Measurements from ENCODE around the gene DLG2. TPM values are rescaled to one million over a fixed set of nuclear protein-coding genes. Genes with fewer than 3 reads are reported as not detected.

Gene DLG2
- total and polyA plus RNA-seq, 7 donors: 0.60 to 25.8 (median 9.7) TPM; not detected in 1

- WGBS, 2 donors: 31 to 48% methylated on average over 5 of the region's 5 CpGs
- Histone ChIP-seq H3K27ac (no peak overlapping the region), H3K36me3 (no peaks in the 10 kb centered on the region), H3K4me1 (no peaks in the 10 kb centered on the region), H3K4me3 (no peak overlapping the region), H3K9me3 (no peaks in the 10 kb centered on the region), H3K27me3 (no peaks in the 10 kb centered on the region)
- intact Hi-C loops (cut with DNase I): no loop called here
- TF ChIP-seq POLR2A (IDR thresholded peaks at IDR 0.05) (no peak), CTCF (IDR thresholded peaks at IDR 0.05) (no peak), EP300 (IDR thresholded peaks at IDR 0.05) (no peak), POLR2AphosphoS5 (IDR thresholded peaks at IDR 0.05) (no peak)
- DNase-seq: no peak
Measured at GRCh38 chr11:84089072-84090057, 1537.8 kb downstream of the DLG2 start.

- intact Hi-C loops (cut with DNase I): no loop called here
- WGBS, 2 donors: 75 to 86% methylated on average over 2 of the region's 2 CpGs
- no peak for DNase-seq
Measured at GRCh38 chr11:84071851-84072250, 1555.3 kb downstream of the DLG2 start.

GRCh38 chr11:84069048-84069447 is 1558.1 kb downstream of the DLG2 start:
- Histone ChIP-seq H3K4me1 (no peaks in the 10 kb centered on the region), H3K27ac (no peak overlapping the region), H3K36me3 (no peaks in the 10 kb centered on the region), H3K27me3 (no peaks in the 10 kb centered on the region), H3K4me3 (no peak overlapping the region), H3K9me3 (no peaks in the 10 kb centered on the region)
- DNase-seq: no peak
- WGBS, 2 donors: 36 to 69% methylated on average over 1 of the region's 1 CpG
- intact Hi-C loops (cut with DNase I): no loop called here
- TF ChIP-seq EP300 (IDR thresholded peaks at IDR 0.05): no peak
- TF ChIP-seq CTCF (IDR thresholded peaks at IDR 0.05): no peak
- no peak for TF ChIP-seq POLR2A (IDR thresholded peaks at IDR 0.05)
- no peak for TF ChIP-seq POLR2AphosphoS5 (IDR thresholded peaks at IDR 0.05)

More at GRCh38 chr11:84071851-84072250, 1555.3 kb downstream of the DLG2 start:
- no peak overlapping the region for H3K4me3 ChIP-seq
- no peaks in the 10 kb centered on the region for H3K27me3 ChIP-seq
- no peaks in the 10 kb centered on the region for H3K36me3 ChIP-seq
- TF ChIP-seq POLR2A (IDR thresholded peaks at IDR 0.05): no peak
- no peak for TF ChIP-seq EP300 (IDR thresholded peaks at IDR 0.05)
- no peak for TF ChIP-seq CTCF (IDR thresholded peaks at IDR 0.05)
- no peak for TF ChIP-seq POLR2AphosphoS5 (IDR thresholded peaks at IDR 0.05)
- H3K27ac ChIP-seq: no peak overlapping the region
- no peaks in the 10 kb centered on the region for H3K4me1 ChIP-seq
- no peaks in the 10 kb centered on the region for H3K9me3 ChIP-seq

GRCh38 chr11:84061726-84062125 is 1565.4 kb downstream of the DLG2 start:
- WGBS, 2 donors: 89 to 96% methylated on average over 1 of the region's 1 CpG

GRCh38 chr11:84056653-84057376 is 1570.3 kb downstream of the DLG2 start:
- WGBS, 2 donors: 77 to 79% methylated on average over 6 of the region's 6 CpGs
- H3K4me1 ChIP-seq: peaks cover 0 to 6% (median 3%) of the 10 kb centered on the region in 4 donors
- no peaks in the 10 kb centered on the region for H3K27me3 ChIP-seq
- no peak overlapping the region for H3K27ac ChIP-seq
- no peaks in the 10 kb centered on the region for H3K9me3 ChIP-seq
- no peak for DNase-seq
- intact Hi-C loops (cut with DNase I): no loop called here
- TF ChIP-seq POLR2A (IDR thresholded peaks at IDR 0.05) (no peak), EP300 (IDR thresholded peaks at IDR 0.05) (no peak), POLR2AphosphoS5 (IDR thresholded peaks at IDR 0.05) (no peak), CTCF (IDR thresholded peaks at IDR 0.05) (no peak)
- H3K36me3 ChIP-seq: no peaks in the 10 kb centered on the region
- H3K4me3 ChIP-seq: no peak overlapping the region

More at GRCh38 chr11:84061726-84062125, 1565.4 kb downstream of the DLG2 start:
- no peak for DNase-seq
- Histone ChIP-seq H3K4me3 (no peak overlapping the region), H3K27me3 (no peaks in the 10 kb centered on the region), H3K9me3 (no peaks in the 10 kb centered on the region), H3K27ac (no peak overlapping the region), H3K36me3 (no peaks in the 10 kb centered on the region), H3K4me1 (peaks cover 0 to 5% (median under 1%) of the 10 kb centered on the region in 4 donors)
- intact Hi-C loops (cut with DNase I): no loop called here
- no peak for TF ChIP-seq EP300 (IDR thresholded peaks at IDR 0.05)
- TF ChIP-seq POLR2A (IDR thresholded peaks at IDR 0.05): no peak

Data from sigmoid colon (tissue), 7 donors.